HG03442 (cell line): ENCODE measurements around the gene EPS8L2.

ENCODE experiments used
- ATAC-seq: cut with Tn5 transposase; IDR thresholded peaks from one replicate; pipeline ENCODE4 v1.9.1; 2021; ENCODE audit warnings: mild to moderate bottlenecking, moderate library complexity; ENCODE audit not compliant: unreplicated experiment

EPS8L2 gene

DNA sequence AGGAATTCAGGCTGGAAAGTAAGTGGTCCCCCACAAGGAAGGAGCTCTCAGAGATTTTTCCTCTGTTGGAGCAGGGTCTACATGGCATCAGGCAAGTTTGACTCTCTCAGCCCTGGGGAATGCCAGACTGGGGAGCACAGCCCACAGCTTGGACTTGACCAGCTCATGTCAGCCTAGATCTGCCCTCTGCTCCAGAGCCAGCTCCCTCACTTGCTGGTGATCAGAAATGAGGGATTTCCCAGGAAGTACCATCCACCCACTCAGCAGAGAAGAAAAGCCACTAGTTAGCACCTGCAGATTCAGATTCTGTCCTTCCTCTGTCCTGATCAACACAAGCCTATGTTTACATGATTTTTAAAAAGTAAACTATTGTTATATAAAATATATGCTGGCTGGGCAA, 54.2 kb downstream of the EPS8L2 start:
- ATAC-seq: no peak

DNA sequence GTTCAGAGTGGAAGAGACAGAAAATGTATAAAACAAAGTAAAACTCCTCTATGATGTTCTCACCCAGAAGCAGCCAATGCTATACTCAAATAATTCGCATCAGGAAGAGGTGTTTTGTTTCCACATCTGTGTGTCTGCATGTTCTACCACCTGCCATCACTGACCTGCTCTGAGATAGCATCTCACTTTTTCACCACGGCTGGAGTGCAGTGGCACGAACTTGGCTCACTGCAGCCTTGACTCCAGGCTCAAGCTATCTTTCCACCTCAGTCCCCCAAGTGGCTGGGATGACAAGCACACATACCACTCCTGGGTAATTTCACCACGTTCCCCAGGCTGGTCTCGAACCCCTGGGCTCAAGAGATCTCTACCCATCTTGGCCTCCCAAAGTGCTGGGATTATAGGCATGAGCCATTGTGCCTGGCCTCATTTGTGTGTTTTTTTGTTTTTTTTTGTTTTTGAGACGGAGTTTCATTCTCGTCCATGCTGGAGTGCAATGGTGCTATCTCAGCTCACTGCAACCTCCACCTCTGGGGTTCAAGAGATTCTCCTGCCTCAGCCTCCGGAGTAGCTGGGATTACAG, 55.6 kb downstream of the EPS8L2 start:
- no peak for ATAC-seq

DNA sequence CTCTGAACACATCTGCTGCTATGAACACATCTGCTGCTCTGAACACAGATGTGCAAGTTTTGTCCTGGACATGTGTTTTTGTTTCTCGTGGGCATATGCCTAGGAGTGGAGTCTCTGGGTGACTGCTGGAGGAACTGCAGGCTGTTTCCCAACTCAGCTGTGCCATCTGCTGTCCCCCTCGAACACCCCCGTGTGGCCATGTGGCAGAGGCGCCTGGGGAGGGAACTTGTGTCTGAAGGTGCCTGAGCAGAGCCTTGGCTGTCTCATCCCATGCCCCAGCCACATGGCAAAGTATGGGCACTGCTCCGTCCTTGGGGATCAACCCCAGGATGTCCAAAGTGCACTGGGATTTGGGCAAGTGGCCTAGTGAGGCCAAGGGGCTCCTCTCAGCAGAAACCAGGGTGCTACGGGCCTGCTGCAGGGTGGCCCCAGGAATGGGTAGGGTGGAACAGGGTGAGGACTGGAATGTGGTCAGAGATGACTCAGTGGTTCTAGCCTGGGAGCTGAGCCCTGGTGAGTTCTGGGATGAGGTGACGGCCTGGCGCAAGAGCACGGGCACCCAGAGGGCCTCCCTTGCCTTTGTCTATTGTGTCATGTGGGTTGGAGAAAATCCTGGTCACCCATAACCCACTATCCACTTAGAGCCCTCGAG, 56.5 kb downstream of the EPS8L2 start:
- no peak for ATAC-seq

DNA sequence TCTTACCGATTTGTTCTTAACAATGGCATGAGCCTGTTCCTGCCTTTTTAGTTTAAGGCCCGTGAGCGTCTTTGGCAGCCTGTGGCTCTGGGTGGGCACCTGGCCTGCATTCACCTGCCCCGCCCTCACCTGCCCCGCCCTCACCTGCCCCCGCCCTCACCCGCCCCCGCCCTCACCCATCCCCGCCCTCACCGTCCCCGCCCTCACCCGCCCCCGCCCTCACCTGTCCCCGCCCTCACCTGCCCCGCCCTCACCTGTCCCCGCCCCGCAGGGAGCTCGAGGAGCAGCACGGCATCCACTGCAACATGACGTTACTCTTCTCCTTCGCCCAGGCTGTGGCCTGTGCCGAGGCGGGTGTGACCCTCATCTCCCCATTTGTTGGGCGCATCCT, 57.0 kb downstream of the EPS8L2 start:
- no peak for ATAC-seq

DNA sequence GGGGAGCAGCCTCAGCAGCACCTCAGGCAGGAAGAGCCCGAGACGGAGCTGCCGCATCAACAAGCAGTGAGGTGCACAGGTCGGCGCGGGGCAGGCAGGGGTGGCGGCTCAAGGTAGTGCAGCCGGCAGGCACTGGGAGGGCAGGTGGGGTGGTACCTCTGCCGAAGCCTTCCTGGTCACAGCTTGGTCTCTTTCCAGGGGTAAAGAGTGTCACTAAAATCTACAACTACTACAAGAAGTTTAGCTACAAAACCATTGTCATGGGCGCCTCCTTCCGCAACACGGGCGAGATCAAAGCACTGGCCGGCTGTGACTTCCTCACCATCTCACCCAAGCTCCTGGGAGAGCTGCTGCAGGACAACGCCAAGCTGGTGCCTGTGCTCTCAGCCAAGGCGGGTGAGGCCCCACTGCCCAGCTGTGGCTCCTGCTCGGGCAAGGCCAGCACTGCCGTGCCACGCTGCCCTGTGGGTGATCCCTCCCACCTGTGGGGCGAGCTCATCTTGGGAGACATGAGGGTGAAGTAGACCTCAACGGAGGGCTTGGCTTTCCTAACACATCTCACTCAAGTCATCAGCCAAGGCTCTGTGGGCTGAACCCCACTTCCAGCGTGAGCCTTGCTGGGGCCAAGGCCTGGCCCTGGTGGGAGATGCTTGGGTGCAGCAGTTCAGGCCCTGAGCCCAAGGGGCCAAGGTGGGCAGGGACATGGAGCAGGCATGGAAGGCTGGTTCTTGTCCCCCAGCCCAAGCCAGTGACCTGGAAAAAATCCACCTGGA, 57.7 kb downstream of the EPS8L2 start:
- ATAC-seq: no peak

DNA sequence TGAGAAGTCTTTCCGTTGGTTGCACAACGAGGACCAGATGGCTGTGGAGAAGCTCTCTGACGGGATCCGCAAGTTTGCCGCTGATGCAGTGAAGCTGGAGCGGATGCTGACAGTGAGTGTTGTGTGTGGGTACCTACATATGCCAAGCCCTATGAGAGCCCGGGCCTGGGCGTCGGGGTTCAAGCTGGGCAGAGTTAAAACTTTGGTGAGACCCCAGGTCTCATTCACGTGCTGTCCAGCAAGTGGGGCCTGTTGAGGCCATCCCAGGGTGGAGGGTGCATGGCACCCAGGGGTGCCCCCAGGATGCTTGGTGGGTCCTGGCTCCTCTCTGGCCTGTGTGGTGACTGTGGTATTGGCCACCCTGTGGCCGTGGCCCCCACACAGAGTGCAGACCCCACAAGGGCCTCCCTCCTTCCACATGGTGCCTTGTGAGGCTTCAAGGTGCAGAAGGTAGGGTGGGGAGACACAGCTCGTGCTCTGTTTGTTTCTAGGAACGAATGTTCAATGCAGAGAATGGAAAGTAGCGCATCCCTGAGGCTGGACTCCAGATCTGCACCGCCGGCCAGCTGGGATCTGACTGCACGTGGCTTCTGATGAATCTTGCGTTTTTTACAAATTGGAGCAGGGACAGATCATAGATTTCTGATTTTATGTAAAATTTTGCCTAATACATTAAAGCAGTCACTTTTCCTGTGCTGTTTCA, 58.4 kb downstream of the EPS8L2 start:
- no peak for ATAC-seq

DNA sequence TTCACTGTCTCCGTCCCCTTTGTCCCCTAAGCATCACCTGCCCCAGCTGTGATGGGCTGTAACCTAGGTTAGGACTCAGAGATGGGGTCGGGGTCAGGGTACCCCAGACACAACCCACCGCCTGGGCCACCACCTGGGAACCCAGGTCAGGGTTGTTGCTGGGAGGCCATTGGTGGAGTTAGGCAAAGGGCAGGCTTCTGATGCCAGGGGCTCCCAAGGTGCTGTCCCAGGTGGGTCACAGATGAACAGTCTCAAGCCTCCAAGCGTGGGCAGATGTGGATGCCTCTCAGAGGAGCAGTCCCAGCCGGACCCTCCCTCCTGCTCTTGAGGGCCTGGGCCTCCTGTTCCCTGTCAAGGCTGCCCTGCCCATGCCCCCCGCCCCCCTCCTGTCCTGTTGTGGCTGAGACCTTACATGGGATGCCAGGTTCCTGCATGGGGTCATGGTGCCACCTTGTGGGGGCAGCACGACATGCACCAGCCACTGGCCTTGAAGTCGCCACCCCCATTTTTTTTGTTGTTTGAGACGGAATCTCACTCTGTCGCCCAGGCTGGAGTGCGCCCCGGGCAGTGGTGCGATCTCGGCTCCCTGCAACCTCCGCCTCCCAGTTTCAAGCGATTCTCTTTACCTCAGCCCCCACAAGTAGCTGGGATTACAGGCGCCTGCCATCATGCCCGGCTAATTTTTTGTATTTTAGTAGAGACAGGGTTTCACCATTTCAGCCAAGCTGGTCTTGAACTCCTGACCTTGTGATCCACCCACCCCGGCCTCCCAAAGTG, 59.2 kb downstream of the EPS8L2 start:
- no peak for ATAC-seq

DNA sequence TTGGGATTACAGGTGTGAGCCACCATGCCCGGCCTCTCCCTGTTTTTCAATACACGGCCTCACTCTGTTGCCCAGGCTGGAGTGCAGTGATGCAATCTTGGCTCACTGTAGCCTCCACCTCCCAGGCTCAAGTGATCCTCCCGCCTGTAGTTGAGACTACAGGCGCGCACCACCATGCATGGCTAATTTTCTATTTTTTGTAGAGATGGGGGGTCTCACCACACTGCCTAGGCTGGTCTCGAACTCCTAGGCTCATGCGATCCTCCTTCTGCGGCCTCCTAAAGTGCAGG, 59.7 kb downstream of the EPS8L2 start:
- no peak for ATAC-seq

DNA sequence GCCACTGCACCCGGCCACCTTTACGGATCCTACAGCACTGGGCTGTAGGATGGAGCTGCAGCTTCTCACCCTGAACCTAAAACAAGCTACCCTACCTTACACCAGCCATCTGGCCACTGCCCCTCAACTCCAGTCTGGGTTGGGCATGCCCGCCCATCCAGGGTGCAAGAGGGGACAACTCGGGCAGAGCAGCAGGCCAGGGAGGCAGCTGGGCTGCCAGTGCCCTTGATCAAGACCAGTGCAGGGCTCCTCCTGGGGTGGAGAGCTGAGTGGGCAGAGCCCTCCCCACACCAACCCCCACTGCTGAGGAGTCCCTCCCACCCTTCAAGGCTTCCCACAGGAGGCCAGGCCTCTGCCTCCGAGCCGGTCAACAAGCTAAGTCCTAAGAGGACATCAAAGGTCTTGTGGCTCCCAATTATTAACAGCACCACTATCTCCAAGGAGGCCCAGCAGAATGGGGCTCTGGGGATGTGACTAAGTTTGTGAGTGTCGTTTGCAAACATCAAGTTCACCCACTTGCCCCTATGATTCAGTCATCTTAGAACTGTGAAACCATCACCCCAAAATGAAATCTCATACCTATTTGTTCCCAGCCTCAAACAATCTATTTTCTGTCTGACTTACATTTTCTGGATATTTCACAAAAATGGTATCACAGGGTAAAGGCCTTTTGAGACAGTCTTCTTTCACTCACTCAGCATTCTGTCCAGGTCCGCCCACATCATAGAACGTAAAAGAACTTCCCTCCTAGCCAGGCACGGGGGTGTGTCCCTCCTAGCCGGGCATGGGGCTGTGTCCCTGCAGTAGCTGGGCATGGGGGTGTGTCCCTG, 60.3 kb downstream of the EPS8L2 start:
- ATAC-seq: no peak

DNA sequence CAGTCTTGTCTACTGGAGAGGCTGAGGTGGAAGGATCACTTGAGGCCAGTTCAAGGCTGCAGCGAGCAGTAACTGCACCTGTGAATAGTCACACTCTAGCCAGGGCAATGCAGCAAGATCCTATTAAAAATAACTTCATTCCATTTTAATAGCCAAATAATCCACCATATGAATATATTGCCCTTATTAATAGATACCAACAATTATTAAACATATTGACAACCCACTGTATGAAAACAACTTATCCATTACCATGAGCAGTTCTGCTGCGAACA, 60.8 kb downstream of the EPS8L2 start:
- no peak for ATAC-seq

DNA sequence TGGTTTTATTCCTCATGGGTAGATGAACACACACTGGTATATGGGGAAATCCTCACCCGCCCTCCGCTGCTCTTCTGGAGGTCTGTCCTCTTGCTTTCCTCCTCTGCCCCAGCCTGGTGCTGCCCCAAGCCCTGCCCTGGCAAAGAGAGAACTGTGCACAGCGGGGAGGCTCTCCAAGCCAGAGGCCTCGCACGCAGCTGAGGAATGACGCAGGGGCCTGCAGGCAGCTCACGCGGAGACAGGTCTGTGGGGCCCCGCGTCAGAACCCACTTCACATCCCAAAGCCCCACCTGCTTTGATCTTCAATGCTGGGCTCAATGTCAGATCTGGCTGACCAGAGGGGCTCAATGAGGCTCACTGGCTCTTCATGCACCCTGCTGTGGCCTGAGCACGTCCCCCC, 61.2 kb downstream of the EPS8L2 start:
- no peak for ATAC-seq

DNA sequence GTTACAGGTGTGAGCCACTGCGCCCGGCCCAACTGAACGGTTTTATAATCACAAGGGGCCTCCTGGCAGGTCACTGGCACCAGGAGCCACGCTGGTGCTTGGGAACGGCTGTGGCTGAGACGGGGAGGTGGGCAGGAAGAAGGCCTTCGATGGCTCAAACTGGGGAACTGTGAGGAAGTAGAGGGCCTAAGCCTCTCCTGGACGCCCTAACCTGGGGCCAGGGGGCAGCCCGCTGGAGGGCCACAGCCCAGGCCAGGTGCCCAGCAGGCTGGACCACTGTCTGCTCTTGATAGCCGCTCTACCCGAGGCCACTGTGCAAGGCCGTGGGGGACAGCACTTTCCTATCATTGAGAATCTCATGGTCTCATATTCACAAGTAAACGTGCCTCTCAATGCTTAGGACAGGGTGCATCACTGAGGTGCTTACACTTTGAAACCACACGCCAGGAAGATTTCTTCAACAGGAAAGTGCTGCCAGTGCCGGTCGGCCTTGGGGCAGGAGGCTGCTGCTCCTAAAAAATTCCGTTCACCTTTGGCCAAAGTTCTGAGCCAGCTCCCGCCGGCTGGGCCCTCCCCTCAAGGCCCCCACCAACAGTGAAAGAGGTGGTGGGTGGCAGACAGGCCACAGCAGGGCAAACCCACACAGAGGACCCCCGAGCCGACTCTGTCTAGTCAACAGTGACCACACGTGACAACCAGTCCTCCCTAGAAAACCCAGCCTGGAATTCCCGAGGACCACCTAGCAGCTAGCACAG, 64.0 kb downstream of the EPS8L2 start:
- ATAC-seq: no peak

DNA sequence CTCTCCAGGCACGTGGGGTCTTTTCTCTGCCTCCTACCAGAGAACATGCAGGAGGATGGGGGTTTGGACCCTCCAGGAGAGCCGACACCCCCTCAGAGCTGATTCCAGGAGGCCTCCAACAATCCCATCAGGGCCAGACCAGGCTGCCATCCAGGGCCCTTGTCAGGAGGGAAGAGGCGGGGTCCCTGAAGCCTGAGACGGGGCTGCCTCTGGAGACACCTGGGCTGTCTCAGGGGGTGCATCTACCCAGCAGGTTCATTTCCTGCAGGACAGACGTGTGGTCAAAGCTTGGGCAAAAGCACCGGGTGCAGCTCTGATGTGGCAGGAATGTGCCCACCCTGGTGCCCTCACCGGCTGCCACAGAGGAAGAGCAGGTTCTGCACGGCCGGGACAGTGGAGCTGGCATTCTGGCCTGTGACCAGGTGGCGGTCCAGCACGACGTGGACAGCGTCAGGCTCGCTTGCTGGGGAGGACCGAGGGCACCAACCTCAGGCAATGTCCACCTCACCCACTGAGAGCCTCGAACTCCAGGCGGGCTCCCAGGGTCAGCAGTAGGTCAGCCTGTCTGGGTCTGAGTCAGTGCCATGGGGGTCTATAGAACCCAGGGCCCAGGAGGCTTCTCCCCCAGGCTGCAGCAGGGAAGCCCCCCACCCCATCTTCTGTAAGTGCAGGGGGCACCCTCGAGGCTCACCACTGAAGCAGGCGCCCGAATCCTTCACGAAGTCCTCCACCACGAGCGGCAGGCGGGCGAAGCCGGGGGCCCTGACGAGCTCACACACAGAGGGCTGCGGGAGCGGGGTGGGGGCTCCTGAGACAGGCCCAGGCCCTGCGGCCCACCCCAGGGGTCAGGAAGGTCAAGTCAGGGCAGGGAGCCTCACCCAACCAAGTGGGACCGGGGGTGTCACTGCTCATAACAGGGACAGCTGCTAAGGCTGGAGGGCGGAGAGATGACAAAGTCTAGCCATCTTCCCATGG, 64.9 kb downstream of the EPS8L2 start:
- no peak for ATAC-seq

DNA sequence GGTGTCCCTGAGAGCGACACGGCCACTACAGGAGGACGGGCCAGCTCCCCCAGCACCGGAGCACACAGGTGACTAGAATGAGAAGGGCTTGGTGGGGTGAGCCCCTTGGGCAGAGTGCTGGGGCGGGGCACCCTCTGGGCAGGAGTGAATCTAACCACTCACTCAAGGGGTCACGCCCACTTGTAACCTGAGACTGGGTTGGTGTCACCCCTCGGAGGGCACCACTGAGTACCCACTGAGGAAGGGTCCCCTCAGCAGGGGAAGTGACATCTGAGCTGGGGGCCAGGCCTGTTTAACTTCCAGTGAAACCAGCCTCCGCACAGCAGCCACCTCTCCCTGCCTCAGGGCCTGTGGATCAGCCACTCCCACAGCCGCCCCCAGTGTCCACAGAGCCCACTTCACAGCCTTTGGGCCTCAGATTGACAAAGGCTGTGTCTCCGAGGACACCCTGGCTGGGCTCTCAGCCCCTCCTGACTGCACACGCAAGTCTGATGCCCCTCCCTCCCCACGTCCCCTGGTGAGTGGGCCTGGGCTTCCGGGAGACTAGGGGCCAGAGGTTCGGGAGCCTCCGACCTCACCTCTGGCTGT, 65.7 kb downstream of the EPS8L2 start:
- ATAC-seq: no peak

DNA sequence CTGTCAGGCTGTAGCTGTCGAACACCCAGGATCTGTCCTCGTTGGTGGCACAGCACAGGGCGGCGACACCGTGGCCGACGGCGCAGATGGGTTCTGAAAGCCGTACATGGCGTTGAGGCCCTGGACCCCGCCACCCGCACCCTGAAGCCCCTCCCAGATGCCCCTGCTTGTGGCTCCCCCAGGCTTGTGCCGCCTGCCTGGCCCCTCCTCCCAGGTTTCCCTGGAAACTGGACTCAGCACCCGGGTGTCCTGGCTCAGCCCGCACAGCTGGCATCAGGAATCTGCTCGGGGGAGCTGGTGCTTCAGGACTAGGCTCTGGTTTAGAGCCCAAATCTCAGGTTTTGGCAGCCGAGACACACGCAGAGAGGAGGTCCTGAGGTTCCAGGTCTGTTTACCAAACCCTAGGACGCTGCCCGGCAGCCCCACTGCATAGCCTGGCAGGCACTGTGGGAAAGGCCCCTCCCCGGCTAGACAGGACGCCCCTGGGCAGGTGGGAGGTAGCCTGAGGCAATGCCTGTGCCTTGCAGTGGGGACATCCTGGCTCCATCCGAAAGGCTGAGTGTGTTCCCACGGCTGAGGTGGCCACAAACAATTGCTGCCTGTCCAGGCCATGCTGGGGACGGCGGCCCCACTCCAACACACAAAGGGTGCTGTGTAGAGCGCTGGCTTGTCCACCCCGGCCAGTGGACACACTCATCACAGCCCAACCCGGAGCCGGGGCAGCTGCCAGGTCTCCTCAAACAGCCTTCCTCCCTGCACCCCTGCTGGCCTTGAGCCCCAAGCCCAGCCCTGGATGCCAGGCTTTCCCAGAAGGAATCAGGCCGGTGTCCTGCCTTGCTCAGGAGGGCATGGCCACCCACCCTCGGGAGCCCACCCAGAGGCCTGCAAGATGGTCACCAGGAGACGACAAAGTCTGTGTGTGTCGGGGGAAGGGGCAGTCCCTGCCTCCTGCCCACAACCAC, 66.7 kb downstream of the EPS8L2 start:
- ATAC-seq: no peak

DNA sequence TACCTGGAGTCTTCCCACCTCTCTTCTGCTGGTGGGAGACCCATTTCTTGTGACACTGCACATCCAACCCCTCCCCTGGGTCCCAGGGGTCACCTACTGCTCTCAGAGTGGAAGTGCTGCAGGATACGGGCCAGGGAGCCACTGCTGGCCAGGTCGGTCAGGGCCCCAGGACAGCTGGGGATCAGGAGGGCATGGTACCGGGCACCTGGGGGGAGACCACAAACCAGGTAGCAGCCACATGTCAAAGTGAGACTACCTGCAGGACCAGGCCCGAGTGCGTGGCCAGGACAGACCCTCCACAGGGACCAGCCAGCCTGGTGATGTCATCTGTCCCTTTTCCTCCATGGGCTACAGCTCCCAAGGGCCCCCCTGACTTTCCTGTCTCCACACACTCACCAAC, 67.4 kb downstream of the EPS8L2 start:
- ATAC-seq: no peak

DNA sequence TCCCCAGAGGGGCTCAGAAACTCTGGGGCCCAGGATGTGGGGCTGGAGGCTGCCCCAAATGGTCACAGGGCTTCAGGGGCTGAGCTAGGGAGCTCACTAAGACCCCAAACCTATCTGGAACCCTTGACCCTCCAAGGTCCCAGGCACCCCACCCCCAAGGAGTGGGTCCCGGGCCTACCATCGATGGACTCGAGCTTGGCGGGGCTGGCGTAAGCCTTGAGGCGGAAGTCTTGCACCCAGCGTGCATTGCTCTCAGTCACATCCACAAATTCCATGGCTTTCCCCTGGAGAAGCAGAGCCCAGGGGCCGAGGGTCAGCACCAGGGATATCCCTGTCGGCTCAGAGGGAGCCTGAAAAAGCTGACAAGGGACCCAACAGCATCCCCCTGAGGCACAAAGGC, 67.8 kb downstream of the EPS8L2 start:
- no peak for ATAC-seq
